A673 (cell line): ENCODE results near the gene WWTR1.

Source experiments
- CTCF ChIP-seq: fragments of 300-800, 200-600 bp; sonication (generic); conservative IDR thresholded peaks from 2 replicates; pipeline ENCODE4 v1.5.1; 2017; ENCODE audit warnings: low read depth, mild to moderate bottlenecking, antibody characterized with exemption, low read length, moderate library complexity, mixed read lengths
- EZH2 ChIP-seq: fragments of 200-600 bp; sonication (generic); IDR thresholded peaks from 2 replicates; pipeline ENCODE4 v1.6.1; 2017; ENCODE audit warnings: borderline replicate concordance, low read depth, mild to moderate bottlenecking, mixed read lengths, antibody characterized with exemption, low read length; ENCODE audit not compliant: poor library complexity, severe bottlenecking

GRCh38 chr3:149706905-149707304, 49.1 kb upstream of the WWTR1 start:
- TF ChIP-seq CTCF (no peak), EZH2 (no peak)
